T-helper 17 cell (primary cell): ENCODE results near the gene CDKN2AIPNL. TPM values are rescaled to one million over a fixed set of nuclear protein-coding genes. Genes with fewer than 3 reads are reported as not detected.
A peak's percentile ranks its signal among the peaks of the same experiment; 100 is the strongest.

Experiments used
- ATAC-seq: fragments of 150-1000 bp; cut with Tn5 transposase; 2 replicates; pipeline ENCODE4 v1.10.0; 2021; ENCODE audit warnings: mild to moderate bottlenecking, moderate library complexity
- DNase-seq, 3 donors: peaks; one replicate each; pipeline versions ENCODE4 v3.0.0 to v3.0.0-alpha.2; 2020 to 2021
- H3K9me3 ChIP-seq: one replicate; pipeline ENCODE4 v1.7.0; 2013; ENCODE audit warnings: low read length, mild to moderate bottlenecking; ENCODE audit not compliant: control insufficient read depth, poor library complexity, severe bottlenecking
- H3K27ac Mint-ChIP-seq: one replicate; pipeline ENCODE4 v1.8.0; 2022; ENCODE audit warnings: mild to moderate bottlenecking, moderate library complexity, mixed read lengths
- H3K27me3 Mint-ChIP-seq: one replicate; pipeline ENCODE4 v1.8.0; 2022; ENCODE audit warnings: mixed read lengths
- H3K36me3 Mint-ChIP-seq: one replicate; pipeline ENCODE4 v1.8.0; 2022; ENCODE audit warnings: low read depth, mixed read lengths
- H3K4me1 Mint-ChIP-seq: one replicate; pipeline ENCODE4 v1.8.0; 2022; ENCODE audit warnings: mild to moderate bottlenecking, mixed read lengths
- H3K4me3 Mint-ChIP-seq: one replicate; pipeline ENCODE4 v1.8.0; 2022; ENCODE audit warnings: mild to moderate bottlenecking, moderate library complexity, mixed read lengths
- total RNA-seq, 4 donors: library from RNA in 2 of 4; stranded (reverse) in 2 of 4; gene quantifications; one replicate each; pipeline ENCODE4 v1.2.3 and lab custom pipeline; 2022 to 2026

The CDKN2AIPNL gene
- total RNA-seq, 2 donors from 2014 or later = 16.6 to 17.5 TPM

DNA sequence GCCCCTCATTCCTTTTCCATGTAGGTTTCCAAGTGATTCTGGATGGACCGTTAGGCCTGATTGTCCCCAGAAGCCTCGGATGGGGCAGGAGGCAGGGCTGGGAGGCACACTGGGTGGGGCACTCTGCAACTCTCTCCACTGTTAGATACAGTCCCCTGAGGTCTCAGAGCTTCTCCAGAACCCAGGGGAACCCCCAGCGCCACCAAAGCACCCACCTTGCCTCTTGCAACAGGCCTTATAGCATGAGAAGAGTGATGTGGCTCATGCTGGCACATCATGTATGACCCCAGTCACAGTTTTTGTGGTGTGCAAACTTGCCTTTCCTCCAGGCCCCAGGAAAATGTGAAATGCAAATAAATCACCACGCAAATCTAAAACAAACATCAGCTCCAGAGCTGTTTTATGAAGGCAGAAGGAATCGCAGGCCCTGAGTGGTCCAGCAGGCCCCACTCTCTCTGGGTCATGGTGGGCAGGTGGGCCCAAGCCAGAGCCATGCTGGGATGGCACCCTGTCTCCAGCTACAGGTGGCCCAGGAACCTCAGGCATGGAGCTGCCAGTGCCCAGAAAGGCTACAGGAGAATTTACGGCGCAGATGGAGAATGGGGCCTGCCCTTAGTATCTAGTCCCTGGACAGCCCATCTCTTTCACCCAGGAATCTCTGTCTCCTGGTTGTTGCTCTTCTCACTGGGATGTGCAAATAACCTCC is 36.3 kb upstream of the CDKN2AIPNL start:
- ATAC-seq (no peak), DNase-seq (no peak)
- H3K27me3 Mint-ChIP-seq = no peaks in the 10 kb centered on the region
- H3K4me1 Mint-ChIP-seq = peaks cover 6% of the 10 kb centered on the region
- no peaks in the 10 kb centered on the region for H3K9me3 ChIP-seq
- no peak overlapping the region for H3K27ac Mint-ChIP-seq
- no peak overlapping the region for H3K4me3 Mint-ChIP-seq
- no peaks in the 10 kb centered on the region for H3K36me3 Mint-ChIP-seq

DNA sequence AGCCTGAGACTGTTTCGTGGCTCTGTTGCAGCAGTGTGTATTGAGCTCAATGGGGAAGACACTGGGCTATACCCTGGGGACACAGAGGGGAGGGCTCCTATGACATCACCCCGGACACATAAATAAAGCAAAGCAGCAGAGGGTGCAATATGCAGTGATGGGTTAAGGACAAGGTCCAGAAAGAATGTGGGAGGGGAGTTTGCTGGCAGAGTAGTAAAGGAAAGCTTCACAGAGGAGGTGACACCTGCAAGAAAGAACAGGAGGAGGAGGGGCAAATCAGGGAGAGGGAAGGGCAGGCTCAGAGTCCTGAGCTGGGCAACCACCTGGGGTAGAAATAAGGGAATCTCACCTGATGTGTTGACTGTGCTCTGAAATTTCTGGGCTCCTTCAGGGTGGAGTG is 35.3 kb upstream of the CDKN2AIPNL start:
- peaks cover 6% of the 10 kb centered on the region for H3K4me1 Mint-ChIP-seq
- H3K27me3 Mint-ChIP-seq = no peaks in the 10 kb centered on the region
- H3K4me3 Mint-ChIP-seq = no peak overlapping the region
- H3K36me3 Mint-ChIP-seq = no peaks in the 10 kb centered on the region
- H3K9me3 ChIP-seq = no peaks in the 10 kb centered on the region
- ATAC-seq (peak; percentile 41), DNase-seq (no peak)
- peak overlapping the region; percentile 32 for H3K27ac Mint-ChIP-seq

DNA sequence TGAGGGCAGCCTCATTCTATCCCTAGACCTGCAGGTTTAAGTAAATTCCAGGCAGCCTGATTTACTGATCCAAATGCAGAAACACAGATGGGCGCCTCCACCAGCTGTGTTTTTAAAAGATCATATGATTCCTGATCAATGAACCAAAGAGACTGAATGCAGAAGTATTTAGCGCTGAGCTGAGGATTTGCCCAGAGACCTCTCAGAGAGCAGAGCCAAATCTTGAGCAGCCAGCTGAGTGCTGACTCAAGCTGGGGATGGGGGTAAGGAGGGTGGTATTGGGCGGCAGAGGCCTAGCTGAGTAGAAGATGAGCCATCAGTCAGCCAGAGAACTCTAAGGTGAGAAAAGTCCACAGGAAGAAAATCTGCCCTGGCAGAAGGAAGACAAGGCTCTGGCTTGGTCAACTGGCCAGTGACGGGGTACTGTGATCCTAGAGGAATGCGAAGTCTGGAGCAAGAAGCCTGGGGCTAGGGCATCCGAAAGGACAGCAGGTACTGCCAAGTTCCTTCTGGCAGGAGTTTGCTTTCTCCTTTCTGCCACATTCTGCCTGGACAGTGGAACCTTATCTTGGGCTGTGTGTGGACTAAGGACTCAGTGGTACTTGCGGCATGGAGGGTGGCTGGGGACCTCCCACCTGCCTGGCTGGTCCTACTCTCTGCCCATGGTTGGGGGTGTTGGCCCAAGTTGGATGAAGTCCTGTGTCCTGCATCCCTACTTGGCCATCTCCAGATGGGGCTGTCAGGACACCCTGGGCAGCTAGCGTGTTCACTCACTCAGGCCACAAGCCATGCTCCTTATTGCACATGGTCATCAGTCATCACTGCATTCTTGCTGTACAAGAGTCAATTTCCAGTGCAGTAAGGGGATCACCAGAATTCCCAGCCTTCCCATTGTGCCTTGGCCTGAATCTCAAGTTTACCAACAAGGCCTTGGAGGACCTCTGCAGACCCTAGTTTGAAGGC is 34.5 kb upstream of the CDKN2AIPNL start:
- Mint-ChIP-seq H3K4me1 (peaks cover 6% of the 10 kb centered on the region), H3K27me3 (no peaks in the 10 kb centered on the region), H3K4me3 (no peak overlapping the region), H3K36me3 (no peaks in the 10 kb centered on the region), H3K27ac (no peak overlapping the region)
- no peak for DNase-seq
- no peaks in the 10 kb centered on the region for H3K9me3 ChIP-seq
- peak; percentile 47 for ATAC-seq

DNA sequence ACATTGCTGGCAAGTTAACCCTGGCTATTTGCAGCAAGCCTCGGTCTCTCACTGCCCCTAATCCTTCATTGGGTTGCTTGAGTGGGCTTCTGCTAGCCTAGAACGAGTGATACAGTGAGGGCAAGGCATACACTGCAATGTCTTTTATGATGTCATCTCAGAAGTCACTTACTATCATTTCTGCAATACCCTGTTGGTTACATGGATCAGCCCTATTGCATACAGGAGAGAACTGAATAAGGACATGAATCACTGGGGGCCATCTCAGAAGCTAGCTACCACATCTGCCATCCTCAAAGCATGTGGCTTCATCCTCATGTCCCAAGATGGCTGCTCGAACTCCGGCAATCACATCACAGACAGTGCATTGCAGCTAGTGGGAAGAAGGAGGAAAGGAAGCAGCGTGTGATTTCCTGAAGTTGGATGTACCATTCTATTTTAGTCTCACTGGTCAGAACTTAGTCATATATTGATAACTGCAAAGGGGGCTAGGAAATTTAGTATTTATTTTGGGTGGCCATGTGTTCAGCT is 33.3 kb upstream of the CDKN2AIPNL start:
- H3K27ac Mint-ChIP-seq = no peak overlapping the region
- peaks cover 6% of the 10 kb centered on the region for H3K4me1 Mint-ChIP-seq
- no peaks in the 10 kb centered on the region for H3K36me3 Mint-ChIP-seq
- H3K9me3 ChIP-seq = no peaks in the 10 kb centered on the region
- DNase-seq (no peak), ATAC-seq (no peak)
- H3K27me3 Mint-ChIP-seq = no peaks in the 10 kb centered on the region
- H3K4me3 Mint-ChIP-seq = no peak overlapping the region

DNA sequence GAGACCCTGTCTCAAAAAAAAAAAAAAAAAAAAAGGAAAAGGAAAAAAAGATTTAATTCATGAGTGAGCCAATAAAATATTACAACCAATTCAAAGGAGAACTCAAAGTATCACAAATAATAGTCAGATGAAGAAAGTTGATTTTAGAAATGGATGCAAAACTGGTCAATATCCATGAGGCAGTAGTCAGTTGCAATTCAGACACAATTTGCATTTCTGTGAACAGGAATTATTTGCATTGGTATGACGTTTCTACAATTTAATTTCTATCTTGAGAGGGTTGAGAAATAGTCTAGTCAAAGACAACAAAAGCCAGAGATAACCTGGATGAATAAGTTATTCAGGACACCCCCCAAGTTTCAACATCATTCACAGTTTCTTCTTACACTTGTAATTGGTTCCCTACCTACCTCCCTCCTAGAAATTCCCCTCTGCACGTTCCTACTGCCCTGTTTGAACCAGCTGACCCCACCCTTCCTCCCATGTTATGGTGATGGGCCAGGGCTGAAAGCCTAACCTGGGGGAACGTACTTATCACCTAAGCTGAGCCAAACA is 28.6 kb upstream of the CDKN2AIPNL start:
- H3K4me3 Mint-ChIP-seq = no peak overlapping the region
- no peaks in the 10 kb centered on the region for H3K36me3 Mint-ChIP-seq
- H3K4me1 Mint-ChIP-seq = peaks cover 14% of the 10 kb centered on the region

DNA sequence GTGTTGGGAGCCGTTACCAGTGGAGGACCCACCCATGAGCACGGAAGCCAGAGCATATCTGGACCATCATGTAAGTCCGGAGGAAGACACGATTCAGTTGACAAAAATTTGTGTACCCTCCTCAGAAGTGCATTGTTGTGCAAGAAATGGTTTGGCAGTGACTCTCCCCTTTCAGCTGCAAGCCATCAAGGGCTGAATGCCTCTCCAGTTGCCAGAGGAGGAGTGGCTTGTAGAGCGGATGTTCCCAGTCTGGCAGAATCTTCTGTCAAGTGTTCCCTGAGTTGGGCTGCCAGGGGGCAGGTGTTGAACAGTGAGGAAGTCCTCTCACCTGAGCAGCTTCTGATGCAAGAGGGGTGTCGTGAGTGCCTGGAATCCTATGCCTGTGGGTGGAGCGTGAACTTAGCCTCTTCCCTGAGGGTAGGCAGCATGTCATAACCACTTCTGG is 27.6 kb upstream of the CDKN2AIPNL start:
- H3K36me3 Mint-ChIP-seq = no peaks in the 10 kb centered on the region
- no peaks in the 10 kb centered on the region for H3K27me3 Mint-ChIP-seq
- no peak for ATAC-seq
- H3K27ac Mint-ChIP-seq = peak overlapping the region; percentile 86
- no peaks in the 10 kb centered on the region for H3K9me3 ChIP-seq
- no peak overlapping the region for H3K4me3 Mint-ChIP-seq
- DNase-seq = no peak
- peaks cover 14% of the 10 kb centered on the region for H3K4me1 Mint-ChIP-seq

More for the DNA sequence above, 28.6 kb upstream of the CDKN2AIPNL start:
- Mint-ChIP-seq H3K27ac (peak overlapping the region; percentile 74), H3K27me3 (no peaks in the 10 kb centered on the region)
- ATAC-seq (no peak), DNase-seq (no peak)
- H3K9me3 ChIP-seq = no peaks in the 10 kb centered on the region

DNA sequence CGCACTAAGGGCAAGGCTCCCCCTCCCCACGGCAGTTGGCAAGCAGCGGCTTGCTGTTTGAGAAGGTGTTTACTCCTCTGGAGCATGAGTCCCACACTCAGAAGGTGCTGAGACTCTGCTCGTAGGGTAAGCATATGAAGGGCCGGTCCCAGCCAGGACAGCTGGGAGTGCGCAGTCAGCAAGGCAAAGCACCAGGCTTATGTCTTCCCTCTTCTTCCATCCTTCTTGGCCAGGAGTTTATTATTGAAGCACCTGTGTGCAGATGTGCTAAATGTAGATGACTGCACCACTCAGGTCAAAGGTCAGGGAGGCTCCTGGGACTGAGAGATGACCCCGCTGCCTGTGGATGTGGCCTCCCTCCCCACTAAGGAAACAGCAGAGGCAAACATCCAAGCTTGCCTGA is 27.0 kb upstream of the CDKN2AIPNL start:
- ATAC-seq (no peak), DNase-seq (no peak)
- H3K27ac Mint-ChIP-seq = peak overlapping the region; percentile 86
- no peaks in the 10 kb centered on the region for H3K27me3 Mint-ChIP-seq
- no peaks in the 10 kb centered on the region for H3K36me3 Mint-ChIP-seq
- no peak overlapping the region for H3K4me3 Mint-ChIP-seq
- peaks cover 14% of the 10 kb centered on the region for H3K4me1 Mint-ChIP-seq
- no peaks in the 10 kb centered on the region for H3K9me3 ChIP-seq

DNA sequence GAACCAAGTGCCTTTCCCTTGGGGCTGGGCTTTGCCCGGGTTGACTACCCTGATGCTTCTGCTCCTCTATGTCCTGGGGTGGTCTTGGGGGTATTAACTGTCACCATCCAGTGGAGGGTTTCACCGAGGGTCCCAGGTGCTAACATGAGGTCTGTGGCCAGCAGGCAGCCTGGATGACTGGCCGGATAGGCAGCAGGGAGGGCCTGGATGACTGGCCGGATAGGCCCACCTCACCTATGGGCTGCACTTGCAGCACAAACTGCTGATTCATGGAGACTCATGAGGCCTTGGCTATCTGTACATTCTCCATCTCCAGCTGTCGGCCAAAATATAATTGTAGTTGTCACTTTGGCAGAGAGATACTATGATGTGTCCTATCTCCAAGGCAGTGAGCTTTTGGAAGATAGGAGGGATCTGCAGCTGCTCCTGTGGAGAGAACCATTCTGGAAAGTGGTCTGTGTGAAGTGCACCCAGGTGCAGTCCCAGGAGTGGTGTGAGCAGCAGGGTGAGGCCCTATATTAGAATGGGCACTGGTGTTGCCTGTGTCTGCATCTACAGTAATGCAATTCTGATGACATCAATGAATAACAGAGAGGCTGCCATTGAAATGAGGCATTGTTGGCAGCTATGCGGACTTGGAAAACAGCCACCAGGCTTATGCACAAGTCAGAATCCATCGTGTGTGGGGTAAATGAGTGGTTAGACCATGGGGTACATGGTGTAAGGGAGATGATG is 26.3 kb upstream of the CDKN2AIPNL start:
- Mint-ChIP-seq H3K27ac (peak overlapping the region; percentile 86), H3K27me3 (peaks cover under 1% of the 10 kb centered on the region), H3K4me1 (peaks cover 14% of the 10 kb centered on the region), H3K4me3 (no peak overlapping the region), H3K36me3 (no peaks in the 10 kb centered on the region)
- ATAC-seq (no peak), DNase-seq (no peak)
- no peaks in the 10 kb centered on the region for H3K9me3 ChIP-seq

DNA sequence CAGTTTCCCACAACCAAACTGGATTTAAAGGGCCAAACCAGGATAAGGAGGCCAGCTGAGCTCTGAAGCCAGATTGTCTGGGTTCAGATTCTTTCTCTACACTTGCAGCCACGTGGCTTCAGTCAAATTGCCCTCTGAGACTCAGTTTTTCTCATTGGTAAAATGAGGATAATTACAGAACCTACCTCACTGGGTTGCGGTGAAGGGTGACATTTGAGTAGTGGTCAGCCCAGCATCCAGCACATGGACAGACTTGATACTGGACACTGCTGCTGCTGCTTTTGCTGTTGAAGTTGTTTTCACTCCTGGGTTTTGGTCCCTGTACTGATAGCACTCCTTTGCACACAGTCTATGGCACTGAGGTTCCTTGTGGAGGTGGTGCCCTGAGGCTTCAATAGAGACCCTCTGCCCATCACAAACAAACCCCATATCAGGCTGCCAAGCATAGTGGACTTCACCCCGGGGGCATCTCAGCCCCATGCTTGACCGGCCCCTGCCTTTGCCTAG is 25.7 kb upstream of the CDKN2AIPNL start:
- no peaks in the 10 kb centered on the region for H3K36me3 Mint-ChIP-seq
- no peak overlapping the region for H3K4me3 Mint-ChIP-seq
- no peak for DNase-seq
- peaks cover 17% of the 10 kb centered on the region for H3K4me1 Mint-ChIP-seq
- no peaks in the 10 kb centered on the region for H3K9me3 ChIP-seq
- H3K27ac Mint-ChIP-seq = peak overlapping the region; percentile 86
- H3K27me3 Mint-ChIP-seq = peaks cover 5% of the 10 kb centered on the region
- ATAC-seq = no peak

DNA sequence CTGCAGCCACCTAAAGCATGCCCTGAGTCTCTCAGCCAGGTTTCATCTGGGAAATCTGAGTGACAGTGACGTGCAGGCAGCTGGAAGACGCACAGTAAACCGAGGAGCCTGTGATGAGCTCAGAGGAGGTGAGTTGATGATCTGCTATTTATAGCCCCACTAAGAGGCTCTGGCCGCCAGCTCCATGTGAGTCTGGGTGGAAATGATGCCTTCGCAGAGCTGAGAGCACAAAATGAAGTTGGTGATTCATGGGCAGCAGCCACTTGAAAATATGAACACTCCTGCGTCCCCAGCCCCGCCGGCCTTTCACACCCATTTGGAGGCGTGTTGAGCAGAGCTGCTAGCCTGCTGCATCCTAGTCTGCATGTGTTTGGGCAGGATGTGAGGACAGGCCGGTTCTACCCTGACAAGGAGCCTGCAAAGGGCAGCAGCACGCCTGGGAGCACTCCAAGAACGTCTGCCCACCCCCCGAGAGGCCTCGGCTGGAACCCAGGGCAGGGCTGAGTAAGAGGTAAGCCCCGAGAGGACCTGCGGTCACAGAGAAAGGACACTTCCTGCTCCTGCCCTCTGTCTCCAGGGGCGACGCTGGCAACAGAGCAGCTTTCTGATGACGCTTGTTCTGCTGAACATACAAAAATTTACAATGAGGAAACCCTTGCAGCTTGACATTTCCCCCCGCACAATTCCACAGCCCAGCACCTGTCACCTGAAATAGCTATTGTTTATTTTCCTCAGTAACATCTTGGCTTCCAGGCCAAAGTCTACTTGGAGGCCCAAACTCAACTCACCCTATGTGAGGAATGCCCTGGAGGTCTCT is 25.1 kb upstream of the CDKN2AIPNL start:
- Mint-ChIP-seq H3K27me3 (peaks cover 5% of the 10 kb centered on the region), H3K27ac (peak overlapping the region; percentile 86), H3K4me3 (peak overlapping the region; percentile 53), H3K4me1 (peaks cover 17% of the 10 kb centered on the region), H3K36me3 (no peaks in the 10 kb centered on the region)
- no peaks in the 10 kb centered on the region for H3K9me3 ChIP-seq
- ATAC-seq (peak; percentile 90), DNase-seq (peak in 2 of 3 donors; percentile 15 to 36)

DNA sequence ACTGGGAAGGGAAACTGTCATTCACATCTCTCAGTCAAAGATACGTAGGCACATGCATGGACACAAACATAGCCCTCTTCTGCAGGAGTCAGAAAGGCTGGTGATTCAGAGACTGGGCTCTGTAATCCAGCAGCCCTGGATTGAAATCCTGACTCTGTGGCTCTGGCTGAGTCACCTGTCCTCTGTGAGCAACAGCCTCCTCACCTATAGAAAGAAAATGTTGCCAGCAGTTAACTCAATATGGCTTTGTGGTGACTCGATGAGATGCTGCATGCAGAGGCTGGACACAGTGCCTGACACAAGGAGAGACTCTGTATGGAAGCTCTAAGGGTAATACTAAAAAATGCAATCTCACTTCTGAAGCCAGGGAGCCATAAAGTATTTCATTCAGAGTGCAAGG is 23.9 kb upstream of the CDKN2AIPNL start:
- ATAC-seq = no peak
- DNase-seq = no peak
- H3K9me3 ChIP-seq = no peaks in the 10 kb centered on the region
- H3K4me1 Mint-ChIP-seq = peaks cover 17% of the 10 kb centered on the region
- H3K27me3 Mint-ChIP-seq = peaks cover 5% of the 10 kb centered on the region
- peak overlapping the region; percentile 7 for H3K4me3 Mint-ChIP-seq
- no peaks in the 10 kb centered on the region for H3K36me3 Mint-ChIP-seq
- peak overlapping the region; percentile 86 for H3K27ac Mint-ChIP-seq
